ENCODE results near the gene MYH7. TPM values are rescaled to one million over a fixed set of nuclear protein-coding genes. Genes with fewer than 3 reads are reported as not detected.

Gene MYH7
- polyA plus RNA-seq, 1 donor from 2014 or later: 0.12 TPM

GRCh38 chr14:23403908-23404307, 31.6 kb downstream of the MYH7 start:
- H3K36me3 ChIP-seq (ENCODE audit: insufficient read depth, low read length): no peaks in the 10 kb centered on the region
- no peak overlapping the region for H3K4me2 ChIP-seq (ENCODE audit: low read length)
- no peaks in the 10 kb centered on the region for H3K9me3 ChIP-seq (ENCODE audit: low read length)
- H3F3A ChIP-seq (ENCODE audit: insufficient read depth, low read length, poor library complexity, severe bottlenecking): no peaks in the 10 kb centered on the region
- no peak for TF ChIP-seq SMC3 (conservative IDR thresholded peaks at IDR 0.05; ENCODE audit: poor library complexity)
- TF ChIP-seq EZH2 (IDR thresholded peaks at IDR 0.05; ENCODE audit: borderline replicate concordance, insufficient read depth, low read length, poor library complexity, severe bottlenecking): no peak
- no peak overlapping the region for H3K9ac ChIP-seq (ENCODE audit: low read length)
- no peak overlapping the region for H2AFZ ChIP-seq (ENCODE audit: low read depth, low read length)
- no peaks in the 10 kb centered on the region for H3K9me2 ChIP-seq (ENCODE audit: insufficient read depth, low read length)
- H3K79me2 ChIP-seq (replicated peaks; ENCODE audit: insufficient read depth, low read length): no peaks in the 10 kb centered on the region
- no peaks in the 10 kb centered on the region for H3K27me3 ChIP-seq (ENCODE audit: insufficient read depth, low read depth, low read length)
- H3K27ac ChIP-seq (ENCODE audit: low read length): no peak overlapping the region
- no peak overlapping the region for H3K4me3 ChIP-seq (ENCODE audit: low read length)
- H4K20me1 ChIP-seq (ENCODE audit: insufficient read depth): no peaks in the 10 kb centered on the region

DNA sequence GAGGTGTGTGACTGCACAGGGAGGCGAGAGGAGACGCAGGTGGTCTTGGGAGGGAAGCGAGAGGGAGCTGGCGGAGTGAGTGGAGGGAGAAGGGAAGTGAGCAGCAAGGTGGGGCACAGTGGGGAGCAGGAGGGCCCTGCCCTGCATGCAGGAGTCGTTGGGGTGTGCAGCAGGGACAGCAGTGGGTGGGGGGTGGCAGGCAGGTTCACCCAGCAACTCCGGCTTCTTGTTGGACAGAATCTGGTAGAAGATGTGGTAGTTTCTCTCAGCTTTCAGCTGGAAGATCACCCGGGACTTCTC, 32.4 kb downstream of the MYH7 start:
- H3K27ac ChIP-seq (ENCODE audit: low read length): no peak overlapping the region
- H3K4me2 ChIP-seq (ENCODE audit: low read length): no peak overlapping the region
- no peaks in the 10 kb centered on the region for H3F3A ChIP-seq (ENCODE audit: insufficient read depth, low read length, poor library complexity, severe bottlenecking)
- no peaks in the 10 kb centered on the region for H3K27me3 ChIP-seq (ENCODE audit: insufficient read depth, low read depth, low read length)
- no peaks in the 10 kb centered on the region for H3K79me2 ChIP-seq (replicated peaks; ENCODE audit: insufficient read depth, low read length)
- no peaks in the 10 kb centered on the region for H3K36me3 ChIP-seq (ENCODE audit: insufficient read depth, low read length)
- H3K9me3 ChIP-seq (ENCODE audit: low read length): no peaks in the 10 kb centered on the region
- H3K9ac ChIP-seq (ENCODE audit: low read length): no peak overlapping the region
- no peaks in the 10 kb centered on the region for H3K9me2 ChIP-seq (ENCODE audit: insufficient read depth, low read length)
- H2AFZ ChIP-seq (ENCODE audit: low read depth, low read length): no peak overlapping the region
- no peak overlapping the region for H3K4me3 ChIP-seq (ENCODE audit: low read length)
- no peak for TF ChIP-seq POLR2AphosphoS5 (IDR thresholded peaks at IDR 0.05)
- TF ChIP-seq SMC3 (conservative IDR thresholded peaks at IDR 0.05; ENCODE audit: poor library complexity): no peak
- TF ChIP-seq REST (IDR thresholded peaks at IDR 0.05; ENCODE audit: borderline replicate concordance): no peak
- no peak for TF ChIP-seq CTCF (IDR thresholded peaks at IDR 0.05; ENCODE audit: poor library complexity, severe bottlenecking)
- no peak for TF ChIP-seq RAD21 (conservative IDR thresholded peaks at IDR 0.05)
- no peak for TF ChIP-seq MXI1 (conservative IDR thresholded peaks at IDR 0.05; ENCODE audit: poor library complexity, severe bottlenecking)
- TF ChIP-seq TAF1 (IDR thresholded peaks at IDR 0.05; ENCODE audit: low read depth): no peak
- no peak for TF ChIP-seq EZH2 (IDR thresholded peaks at IDR 0.05; ENCODE audit: borderline replicate concordance, insufficient read depth, low read length, poor library complexity, severe bottlenecking)
- no peak for TF ChIP-seq EP300 (conservative IDR thresholded peaks at IDR 0.05; ENCODE audit: poor library complexity, severe bottlenecking)
- H4K20me1 ChIP-seq (ENCODE audit: insufficient read depth): no peaks in the 10 kb centered on the region

Measured in neural cell (in vitro differentiated cells).